Measurements from ENCODE around the gene NAXE. TPM values are rescaled to one million over a fixed set of nuclear protein-coding genes. Genes with fewer than 3 reads are reported as not detected.

The NAXE gene
- 118 and 139 TPM in 2 replicates for total RNA-seq

GRCh38 chr1:156591432-156592157, at the start of gene NAXE:
Gene NAXE (plus strand): TSS chr1:156591776. CDS start chr1:156591805, 29 bp downstream.

GRCh38 chr1:156571919-156572662, 19.5 kb upstream of the NAXE start, which contains the start of gene IQGAP3:
Gene IQGAP3 (minus strand): TSS chr1:156572565. CDS start chr1:156572529, 36 bp downstream.

GRCh38 chr1:156579472-156579871, 12.1 kb upstream of the NAXE start, which contains the start of gene TTC24:
Gene TTC24 (plus strand): TSS chr1:156579723. CDS start chr1:156581365, 1,642 bp downstream.

GRCh38 chr1:156601122-156601830, 9.7 kb downstream of the NAXE start, which contains the start of gene GPATCH4:
Gene GPATCH4 (minus strand): TSS chr1:156601479.

GRCh38 chr1:156618853-156619581, 27.4 kb downstream of the NAXE start, which contains the start of gene HAPLN2:
Gene HAPLN2 (plus strand): TSS chr1:156619415. CDS start chr1:156623491, 4,076 bp downstream.

GRCh38 chr1:156641761-156642264, 50.2 kb downstream of the NAXE start, which contains the start of gene BCAN:
Gene BCAN (plus strand): TSS chr1:156642117. CDS start chr1:156646055, 3,938 bp downstream.

Other genes with a start within 250 kb of the NAXE start
- 0.14 TPM in 1 of 2 replicates, not detected in the other for gene RHBG, start 222.6 kb upstream of the NAXE start, total RNA-seq
- 18.2 and 18.8 TPM in 2 replicates for gene MEF2D, start 91.0 kb upstream of the NAXE start, total RNA-seq
- 22.3 and 31.2 TPM in 2 replicates for gene IQGAP3, start 19.2 kb upstream of the NAXE start, total RNA-seq
- gene TTC24, start 12.1 kb upstream of the NAXE start, total RNA-seq, result not detected in 2 replicates
- gene GPATCH4, start 9.7 kb downstream of the NAXE start, total RNA-seq, result 15.6 and 35.7 TPM in 2 replicates
- gene HAPLN2, start 27.6 kb downstream of the NAXE start, total RNA-seq, result not detected in 2 replicates
- not detected in 2 replicates for gene BCAN, start 50.3 kb downstream of the NAXE start, total RNA-seq
- 0.85 and 0.93 TPM in 2 replicates for gene NES, start 85.6 kb downstream of the NAXE start, total RNA-seq
- 446 and 591 TPM in 2 replicates for gene CRABP2, start 113.8 kb downstream of the NAXE start, total RNA-seq
- 17.6 and 22.0 TPM in 2 replicates for gene METTL25B, start 136.7 kb downstream of the NAXE start, total RNA-seq
- 28.4 and 37.9 TPM in 2 replicates for gene ISG20L2, start 137.0 kb downstream of the NAXE start, total RNA-seq
- gene MRPL24, start 149.3 kb downstream of the NAXE start, total RNA-seq, result 76.9 and 94.0 TPM in 2 replicates
- 332 and 365 TPM in 2 replicates for gene HDGF, start 159.9 kb downstream of the NAXE start, total RNA-seq
- 40.3 and 43.9 TPM in 2 replicates for gene PRCC, start 175.8 kb downstream of the NAXE start, total RNA-seq
- gene SH2D2A, start 225.1 kb downstream of the NAXE start, total RNA-seq, result 1.8 and 2.5 TPM in 2 replicates